Measurements from ENCODE around the gene MED22. TPM values are rescaled to one million over a fixed set of nuclear protein-coding genes. Genes with fewer than 3 reads are reported as not detected.
"Not testable (repeated sequence)": the region's sequence is repeated elsewhere in the genome, so short reads cannot be mapped to it uniquely, and the experiment has no call there.

The MED22 gene
- total RNA-seq, 1 experiment from 2014 or later, result 16.9 TPM

GRCh38 chr9:133315997-133316396 lies 31.9 kb downstream of the MED22 start:
- DNase-seq (ENCODE audit: extremely low read depth, low read depth), result no peak

GRCh38 chr9:133309608-133310007 lies 38.3 kb downstream of the MED22 start:
- DNase-seq (ENCODE audit: extremely low read depth, low read depth), result no peak

- DNase-seq (ENCODE audit: extremely low read depth, low read depth), result no peak
Observed at GRCh38 chr9:133307301-133307700, 40.6 kb downstream of the MED22 start.

- DNase-seq (ENCODE audit: extremely low read depth, low read depth), result no peak
Observed at GRCh38 chr9:133306242-133307204, 41.4 kb downstream of the MED22 start.

- DNase-seq (ENCODE audit: extremely low read depth, low read depth), result no peak
Observed at GRCh38 chr9:133305731-133306130, 42.2 kb downstream of the MED22 start.

- no peak for DNase-seq (ENCODE audit: extremely low read depth, low read depth)
Observed at GRCh38 chr9:133304477-133305377, 43.2 kb downstream of the MED22 start.

- DNase-seq (ENCODE audit: extremely low read depth, low read depth), result no peak
Observed at GRCh38 chr9:133304158-133304470, 43.8 kb downstream of the MED22 start.

- DNase-seq (ENCODE audit: extremely low read depth, low read depth), result no peak
Observed at GRCh38 chr9:133303266-133304157, 44.4 kb downstream of the MED22 start.

GRCh38 chr9:133301253-133302230 lies 46.4 kb downstream of the MED22 start:
- DNase-seq (ENCODE audit: extremely low read depth, low read depth), result no peak

GRCh38 chr9:133299996-133300395 lies 47.9 kb downstream of the MED22 start:
- not testable (repeated sequence) for DNase-seq (ENCODE audit: extremely low read depth, low read depth)

GRCh38 chr9:133294257-133294656 lies 53.7 kb downstream of the MED22 start:
- DNase-seq (ENCODE audit: extremely low read depth, low read depth), result no peak

- DNase-seq (ENCODE audit: extremely low read depth, low read depth), result no peak
Observed at GRCh38 chr9:133290751-133291302, 57.1 kb downstream of the MED22 start.

Small RNA genes within 50 kb of the gene (small RNA-seq; reads per million reads assigned to genes)
- gene RF00019 (0 reads per million in 2 experiments), gene SNORD24 (0 reads per million in 2 experiments), gene SNORD36A (0 reads per million in 2 experiments), gene SNORD36B (0 reads per million in 2 experiments), gene SNORD36C (0 reads per million in 2 experiments)

Other genes with a start within 250 kb of the MED22 start
- 19.2 and 21.2 TPM in 2 replicates for gene RALGDS, start 226.9 kb downstream of the MED22 start, total RNA-seq (2014; rRNA removed; shearing (Covaris generic))
- 0.27 and 1.0 TPM in 2 replicates for gene GBGT1, start 184.2 kb downstream of the MED22 start, total RNA-seq (2014; rRNA removed; shearing (Covaris generic))
- not detected in 2 replicates for gene OBP2B, start 138.9 kb downstream of the MED22 start, total RNA-seq (2014; rRNA removed; shearing (Covaris generic))
- not detected in 2 replicates for gene ABO, start 72.9 kb downstream of the MED22 start, total RNA-seq (2014; rRNA removed; shearing (Covaris generic))
- 18.3 and 20.6 TPM in 2 replicates for gene SURF6, start 11.9 kb downstream of the MED22 start, total RNA-seq (2014; rRNA removed; shearing (Covaris generic))
- gene RPL7A, start 87 bp upstream of the MED22 start, total RNA-seq (2014; rRNA removed; shearing (Covaris generic)), result 2,700 and 2,738 TPM in 2 replicates
- gene SURF1, start 8.4 kb upstream of the MED22 start, total RNA-seq (2014; rRNA removed; shearing (Covaris generic)), result 17.3 and 23.8 TPM in 2 replicates
- 51.3 and 52.6 TPM in 2 replicates for gene SURF2, start 8.4 kb upstream of the MED22 start, total RNA-seq (2014; rRNA removed; shearing (Covaris generic))
- 212 and 214 TPM in 2 replicates for gene SURF4, start 27.9 kb upstream of the MED22 start, total RNA-seq (2014; rRNA removed; shearing (Covaris generic))
- gene STKLD1, start 28.2 kb upstream of the MED22 start, total RNA-seq (2014; rRNA removed; shearing (Covaris generic)), result 0.59 TPM in 1 of 2 replicates, not detected in the other
- 22.1 and 27.1 TPM in 2 replicates for gene REXO4, start 69.9 kb upstream of the MED22 start, total RNA-seq (2014; rRNA removed; shearing (Covaris generic))
- 0.40 and 1.1 TPM in 2 replicates for gene ADAMTS13, start 74.2 kb upstream of the MED22 start, total RNA-seq (2014; rRNA removed; shearing (Covaris generic))
- 2.7 and 4.1 TPM in 2 replicates for gene CACFD1, start 111.8 kb upstream of the MED22 start, total RNA-seq (2014; rRNA removed; shearing (Covaris generic))
- 4.0 and 4.4 TPM in 2 replicates for gene SLC2A6, start 131.0 kb upstream of the MED22 start, total RNA-seq (2014; rRNA removed; shearing (Covaris generic))
- gene MYMK, start 176.8 kb upstream of the MED22 start, total RNA-seq (2014; rRNA removed; shearing (Covaris generic)), result not detected in 2 replicates
- gene ADAMTSL2, start 186.6 kb upstream of the MED22 start, total RNA-seq (2014; rRNA removed; shearing (Covaris generic)), result not detected in 2 replicates